ENCODE measurements around the gene ARF1.

GRCh38 chr1:228101614-228101993 lies 19.1 kb downstream of the ARF1 start:
- no peak for TF ChIP-seq CTCF (IDR thresholded peaks at IDR 0.05; ENCODE audit: low read depth, low read length)
- TF ChIP-seq, protein P1, sequence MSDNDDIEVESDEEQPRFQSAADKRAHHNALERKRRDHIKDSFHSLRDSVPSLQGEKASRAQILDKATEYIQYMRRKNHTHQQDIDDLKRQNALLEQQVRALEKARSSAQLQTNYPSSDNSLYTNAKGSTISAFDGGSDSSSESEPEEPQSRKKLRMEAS (IDR thresholded peaks at IDR 0.05; ENCODE audit: low read depth, low read length): no peak
- TF ChIP-seq POLR2A (IDR thresholded peaks at IDR 0.05; ENCODE audit: extremely low read depth, insufficient read length): no peak
- TF ChIP-seq MYC (IDR thresholded peaks at IDR 0.05; ENCODE audit: low read depth, low read length): no peak

All from NB4 (cell line).